Measurements from ENCODE around the gene SMNDC1. TPM values are rescaled to one million over a fixed set of nuclear protein-coding genes. Genes with fewer than 3 reads are reported as not detected.

SMNDC1 gene
- polyA plus RNA-seq, 1 experiment = 6.1 TPM

DNA sequence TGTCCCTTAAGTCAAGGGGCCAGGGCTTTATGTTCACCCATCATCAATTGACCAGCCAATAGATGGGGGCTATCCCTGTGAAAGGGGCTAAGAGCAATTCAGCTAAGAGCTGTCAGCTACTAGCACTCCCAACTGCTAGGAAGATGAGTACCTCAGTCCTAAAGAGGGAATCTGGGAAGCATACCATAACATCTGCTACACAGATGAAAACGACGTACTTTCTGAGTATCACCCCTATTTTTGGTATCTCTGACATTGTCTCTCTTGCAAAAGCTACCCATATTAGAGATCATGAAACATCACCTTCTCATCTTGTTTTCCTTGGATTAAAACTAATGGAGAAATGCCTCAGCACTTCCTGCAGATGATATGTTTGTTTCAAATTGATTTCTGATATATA is 7.5 kb upstream of the SMNDC1 start:
- ChIA-PET CTCF (interaction anchor here (0.6 to 2.1 kb wide), 11 partner anchors 13 to 272 kb away, joined by 3 to 12 read pairs (median 4); no protein-coding TSS in a partner anchor), POLR2A (interaction anchor here (0.5 kb wide), 2 partner anchors 237 to 347 kb away, joined by 3 read pairs; no protein-coding TSS in a partner anchor)
- Histone ChIP-seq H3K27me3 (ENCODE audit: control insufficient read depth, insufficient read depth, low read length) (no peaks in the 10 kb centered on the region), H3K36me3 (ENCODE audit: control insufficient read depth, insufficient read depth, low read length) (no peaks in the 10 kb centered on the region), H3K4me3 (ENCODE audit: low read depth, low read length) (no peak overlapping the region)
- no peak for DNase-seq (ENCODE audit: low read depth)
- TF ChIP-seq, protein P1, sequence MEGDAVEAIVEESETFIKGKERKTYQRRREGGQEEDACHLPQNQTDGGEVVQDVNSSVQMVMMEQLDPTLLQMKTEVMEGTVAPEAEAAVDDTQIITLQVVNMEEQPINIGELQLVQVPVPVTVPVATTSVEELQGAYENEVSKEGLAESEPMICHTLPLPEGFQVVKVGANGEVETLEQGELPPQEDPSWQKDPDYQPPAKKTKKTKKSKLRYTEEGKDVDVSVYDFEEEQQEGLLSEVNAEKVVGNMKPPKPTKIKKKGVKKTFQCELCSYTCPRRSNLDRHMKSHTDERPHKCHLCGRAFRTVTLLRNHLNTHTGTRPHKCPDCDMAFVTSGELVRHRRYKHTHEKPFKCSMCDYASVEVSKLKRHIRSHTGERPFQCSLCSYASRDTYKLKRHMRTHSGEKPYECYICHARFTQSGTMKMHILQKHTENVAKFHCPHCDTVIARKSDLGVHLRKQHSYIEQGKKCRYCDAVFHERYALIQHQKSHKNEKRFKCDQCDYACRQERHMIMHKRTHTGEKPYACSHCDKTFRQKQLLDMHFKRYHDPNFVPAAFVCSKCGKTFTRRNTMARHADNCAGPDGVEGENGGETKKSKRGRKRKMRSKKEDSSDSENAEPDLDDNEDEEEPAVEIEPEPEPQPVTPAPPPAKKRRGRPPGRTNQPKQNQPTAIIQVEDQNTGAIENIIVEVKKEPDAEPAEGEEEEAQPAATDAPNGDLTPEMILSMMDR (IDR thresholded peaks at IDR 0.05; ENCODE audit: insufficient read depth, low read depth, low read length) = no peak

DNA sequence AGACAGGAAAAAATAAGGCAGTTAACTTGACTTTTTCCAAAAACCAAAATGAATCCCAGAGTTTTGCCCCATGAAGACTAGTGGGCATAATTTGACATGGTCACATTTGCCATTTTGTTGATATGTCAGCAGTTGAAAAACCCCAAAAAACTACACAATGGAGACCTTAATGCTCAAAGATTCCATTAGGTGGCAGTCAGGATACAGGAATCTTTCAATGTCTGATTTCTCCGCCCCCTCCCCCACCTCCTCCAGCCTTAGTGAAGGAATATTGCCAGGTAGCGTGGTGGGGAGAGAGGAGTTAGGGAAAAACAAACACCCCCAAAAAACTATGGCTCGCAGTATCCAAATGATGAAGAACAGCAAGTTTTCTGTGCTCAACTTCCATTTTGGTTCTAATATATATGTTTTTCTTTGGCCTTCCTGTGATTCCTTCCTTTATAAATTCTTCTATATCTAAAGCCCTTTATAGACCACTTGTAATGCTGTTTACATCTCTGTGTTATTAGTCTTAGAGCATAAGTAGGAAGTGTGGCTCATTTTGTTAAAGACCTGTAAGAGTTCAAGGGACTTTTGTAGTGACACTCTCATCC is 6.7 kb upstream of the SMNDC1 start:
- H3K4me3 ChIP-seq (ENCODE audit: low read depth, low read length) = no peak overlapping the region
- POLR2A ChIA-PET = interaction anchor here (0.7 kb wide), 1 partner anchor 240 kb away, joined by 3 read pairs; no protein-coding TSS in a partner anchor
- CTCF ChIA-PET = interaction anchor here (0.6 to 8.3 kb wide), 10 partner anchors 42 to 288 kb away, joined by 3 to 116 read pairs (median 4); no protein-coding TSS in a partner anchor
- H3K27me3 ChIP-seq (ENCODE audit: control insufficient read depth, insufficient read depth, low read length) = no peaks in the 10 kb centered on the region
- no peak for DNase-seq (ENCODE audit: low read depth)
- H3K36me3 ChIP-seq (ENCODE audit: control insufficient read depth, insufficient read depth, low read length) = no peaks in the 10 kb centered on the region
- TF ChIP-seq, protein P1 (IDR thresholded peaks at IDR 0.05; ENCODE audit: insufficient read depth, low read depth, low read length) = peak; percentile 71

DNA sequence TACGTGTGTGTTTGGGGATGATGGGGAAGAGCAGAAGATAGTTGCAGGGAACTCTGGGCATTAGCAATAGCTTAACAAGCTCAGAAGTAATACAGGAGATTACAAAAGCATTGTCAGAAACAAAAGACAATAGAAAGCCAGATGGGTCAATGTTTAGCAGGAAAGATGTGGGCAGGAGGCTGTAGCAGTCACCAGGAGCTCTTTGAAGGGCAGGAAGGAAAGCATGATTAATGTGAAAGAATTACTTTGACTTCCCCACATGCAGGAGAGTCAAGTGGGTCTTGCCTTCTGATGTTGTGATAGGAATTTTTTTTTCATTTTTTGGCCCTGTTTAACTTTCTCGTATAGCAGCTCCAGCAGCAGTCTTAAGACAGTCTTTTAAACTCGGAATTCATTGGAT is 6.0 kb upstream of the SMNDC1 start:
- TF ChIP-seq, protein P1 (IDR thresholded peaks at IDR 0.05; ENCODE audit: insufficient read depth, low read depth, low read length) = no peak
- no peak for DNase-seq (ENCODE audit: low read depth)
- H3K36me3 ChIP-seq (ENCODE audit: control insufficient read depth, insufficient read depth, low read length) = no peaks in the 10 kb centered on the region
- POLR2A ChIA-PET = interaction anchor here (0.7 kb wide), 1 partner anchor 241 kb away, joined by 3 read pairs; no protein-coding TSS in a partner anchor
- no peak overlapping the region for H3K4me3 ChIP-seq (ENCODE audit: low read depth, low read length)
- H3K27me3 ChIP-seq (ENCODE audit: control insufficient read depth, insufficient read depth, low read length) = no peaks in the 10 kb centered on the region
- CTCF ChIA-PET = interaction anchor here (0.7 to 8.3 kb wide), 12 partner anchors 26 to 608 kb away, joined by 3 to 116 read pairs (median 4); partner anchors contain the start of gene BBIP1

DNA sequence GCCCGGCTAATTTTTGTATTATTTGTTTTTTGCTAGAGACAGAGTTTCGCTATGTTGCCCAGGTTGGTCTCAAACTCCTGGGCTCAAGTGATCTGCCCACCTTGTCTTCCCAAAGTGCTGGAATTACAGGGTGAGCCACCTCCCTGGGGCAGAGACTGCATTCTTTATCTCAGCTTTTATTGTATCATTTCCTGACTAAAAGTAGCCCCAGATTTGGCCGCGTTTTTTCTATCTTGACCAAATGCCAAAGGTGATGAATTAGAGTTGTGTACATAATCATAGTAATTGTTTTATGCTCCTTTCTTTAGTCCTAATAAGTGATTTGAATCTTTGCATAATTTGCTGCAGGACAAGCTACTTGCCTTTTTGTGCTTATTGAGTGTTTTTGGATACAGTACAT is 3.1 kb upstream of the SMNDC1 start:
- Histone ChIP-seq H3K36me3 (ENCODE audit: control insufficient read depth, insufficient read depth, low read length) (no peaks in the 10 kb centered on the region), H3K4me3 (ENCODE audit: low read depth, low read length) (no peak overlapping the region), H3K27me3 (ENCODE audit: control insufficient read depth, insufficient read depth, low read length) (no peaks in the 10 kb centered on the region)
- ChIA-PET POLR2A (no interaction called here), CTCF (interaction anchor here (0.6 to 8.3 kb wide), 8 partner anchors 47 to 407 kb away, joined by 3 to 116 read pairs (median 6); no protein-coding TSS in a partner anchor)
- no peak for DNase-seq (ENCODE audit: low read depth)
- TF ChIP-seq, protein P1 (IDR thresholded peaks at IDR 0.05; ENCODE audit: insufficient read depth, low read depth, low read length) = no peak

DNA sequence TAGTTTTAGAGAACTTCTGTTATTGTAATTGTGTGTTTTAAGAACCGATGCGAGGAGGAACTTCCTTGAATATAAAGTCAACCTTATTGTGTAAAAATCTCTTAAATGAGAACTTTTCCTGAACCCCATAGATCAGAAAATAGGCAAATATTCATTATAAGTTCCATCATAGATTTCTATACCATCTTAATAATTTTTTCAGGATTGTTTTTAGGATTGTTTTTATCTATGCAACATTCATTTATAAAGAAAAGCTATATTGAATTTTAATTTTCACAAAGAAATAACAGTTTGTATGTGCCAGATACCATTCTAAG is 1.7 kb upstream of the SMNDC1 start:
- DNase-seq (ENCODE audit: low read depth) = no peak
- no peaks in the 10 kb centered on the region for H3K27me3 ChIP-seq (ENCODE audit: control insufficient read depth, insufficient read depth, low read length)
- H3K36me3 ChIP-seq (ENCODE audit: control insufficient read depth, insufficient read depth, low read length) = peaks cover 3% of the 10 kb centered on the region
- CTCF ChIA-PET = interaction anchor here (0.6 to 8.3 kb wide), 12 partner anchors 49 to 294 kb away, joined by 3 to 116 read pairs (median 6); no protein-coding TSS in a partner anchor
- no peak overlapping the region for H3K4me3 ChIP-seq (ENCODE audit: low read depth, low read length)
- TF ChIP-seq, protein P1 (IDR thresholded peaks at IDR 0.05; ENCODE audit: insufficient read depth, low read depth, low read length) = no peak
- POLR2A ChIA-PET = interaction anchor here (0.6 kb wide), 1 partner anchor 290 kb away, joined by 4 read pairs; no protein-coding TSS in a partner anchor
